ENCODE data around the gene ASIC5.

Gene ASIC5

GRCh38 chr4:155854582-155855226 lies 11.4 kb downstream of the ASIC5 start:
- H3K27me3 ChIP-seq = no peaks in the 10 kb centered on the region
- no peak for TF ChIP-seq Cebpa-rat (IDR thresholded peaks at IDR 0.05)
- no peak overlapping the region for H3K27ac ChIP-seq
- H3K4me2 ChIP-seq = no peak overlapping the region
- H3K36me3 ChIP-seq = no peaks in the 10 kb centered on the region
- no peaks in the 10 kb centered on the region for H3K9me3 ChIP-seq (replicated peaks in 1 of 11)
- H3K4me3 ChIP-seq = no peak overlapping the region
- no peaks in the 10 kb centered on the region for H4K20me1 ChIP-seq
- H3K9ac ChIP-seq = no peak overlapping the region
- H3K4me1 ChIP-seq = no peaks in the 10 kb centered on the region

- no peaks in the 10 kb centered on the region for H3K27me3 ChIP-seq
- H4K20me1 ChIP-seq = no peaks in the 10 kb centered on the region
- TF ChIP-seq Cebpa-rat (IDR thresholded peaks at IDR 0.05) = no peak
- no peak overlapping the region for H3K4me2 ChIP-seq
- H3K4me1 ChIP-seq = no peaks in the 10 kb centered on the region
- no peaks in the 10 kb centered on the region for H3K36me3 ChIP-seq
- no peak overlapping the region for H3K9ac ChIP-seq
- no peak overlapping the region for H3K4me3 ChIP-seq
- H3K9me3 ChIP-seq (replicated peaks in 1 of 11) = peaks cover 4 to 14% (median 10%) of the 10 kb centered on the region in 11 experiments; a peak in 14 of 22 replicates
- no peak overlapping the region for H3K27ac ChIP-seq
These were observed 12.9 kb downstream of the ASIC5 start for GRCh38 chr4:155853189-155853588.

DNA sequence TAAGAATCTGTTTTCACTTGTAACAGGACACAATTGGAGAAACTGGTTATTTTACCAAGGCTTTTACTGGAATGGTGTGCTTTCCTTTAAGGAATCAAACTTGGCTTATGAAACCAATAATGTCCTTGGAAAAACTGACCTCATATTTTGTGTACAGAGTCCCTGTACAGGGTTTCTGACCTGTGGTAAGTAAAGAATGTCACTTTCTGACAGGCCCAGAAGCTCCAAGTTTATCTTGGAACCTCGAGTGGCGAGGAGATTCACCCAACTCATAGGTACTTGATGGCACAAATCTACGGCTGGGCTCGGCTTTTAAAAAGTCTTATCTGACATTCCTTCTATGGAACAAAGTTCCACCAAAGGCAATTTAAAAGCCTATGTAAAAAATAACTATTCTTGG lies 17.0 kb downstream of the ASIC5 start:
- no peaks in the 10 kb centered on the region for H3K4me1 ChIP-seq
- H3K27ac ChIP-seq = no peak overlapping the region
- TF ChIP-seq Cebpa-rat (IDR thresholded peaks at IDR 0.05) = no peak
- no peaks in the 10 kb centered on the region for H4K20me1 ChIP-seq
- H3K4me3 ChIP-seq = no peak overlapping the region
- H3K4me2 ChIP-seq = no peak overlapping the region
- no peaks in the 10 kb centered on the region for H3K36me3 ChIP-seq
- peaks cover 17 to 30% (median 26%) of the 10 kb centered on the region in 11 experiments for H3K9me3 ChIP-seq (replicated peaks in 1 of 11)
- H3K27me3 ChIP-seq = no peaks in the 10 kb centered on the region
- no peak overlapping the region for H3K9ac ChIP-seq

- no peak for TF ChIP-seq Cebpa-rat (IDR thresholded peaks at IDR 0.05)
- Histone ChIP-seq H3K4me3 (no peak overlapping the region), H3K27ac (no peak overlapping the region)
These were observed 19.1 kb downstream of the ASIC5 start for GRCh38 chr4:155846929-155847328.

DNA sequence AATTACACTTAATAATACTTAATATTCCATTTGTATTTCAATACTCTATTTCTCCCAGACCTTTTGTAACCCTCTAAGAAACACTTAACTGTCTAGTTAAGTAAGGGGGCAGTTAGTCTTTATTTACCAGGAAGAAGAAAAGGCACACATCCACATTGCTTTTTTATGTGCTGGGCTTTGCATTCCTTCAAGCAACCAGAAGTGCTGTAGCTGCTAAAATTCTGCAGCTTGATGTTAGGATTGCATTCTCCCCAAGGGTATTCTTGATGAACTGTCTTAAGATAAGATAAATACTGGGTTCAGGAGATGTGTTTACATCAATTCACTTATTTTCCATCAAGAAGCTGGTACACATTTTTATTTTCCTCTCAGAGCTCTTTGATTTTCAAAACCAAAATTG lies 24.0 kb downstream of the ASIC5 start:
- no peak for TF ChIP-seq Cebpa-rat (IDR thresholded peaks at IDR 0.05)
- Histone ChIP-seq H3K27me3 (no peaks in the 10 kb centered on the region), H3K9me3 (replicated peaks in 1 of 11) (peaks cover under 1 to 9% (median 5%) of the 10 kb centered on the region in 11 experiments), H4K20me1 (no peaks in the 10 kb centered on the region), H3K27ac (no peak overlapping the region), H3K9ac (no peak overlapping the region), H3K4me3 (no peak overlapping the region), H3K36me3 (no peaks in the 10 kb centered on the region), H3K4me1 (peaks cover 0 to 8% (median 0%) of the 10 kb centered on the region in 10 experiments; a peak in 3 of 20 replicates), H3K4me2 (no peak overlapping the region)

More at GRCh38 chr4:155846929-155847328, 19.1 kb downstream of the ASIC5 start:
- no peak overlapping the region for H3K9ac ChIP-seq
- H3K4me2 ChIP-seq = no peak overlapping the region
- H3K9me3 ChIP-seq (replicated peaks in 1 of 11) = peaks cover 17 to 30% (median 26%) of the 10 kb centered on the region in 11 experiments
- peaks cover 0 to 8% (median 0%) of the 10 kb centered on the region in 10 experiments; a peak in 2 of 20 replicates for H3K4me1 ChIP-seq
- H4K20me1 ChIP-seq = no peaks in the 10 kb centered on the region
- no peaks in the 10 kb centered on the region for H3K36me3 ChIP-seq
- H3K27me3 ChIP-seq = no peaks in the 10 kb centered on the region

- Histone ChIP-seq H3K4me2 (no peak overlapping the region), H3K4me1 (no peaks in the 10 kb centered on the region; a peak in 1 of 20 replicates), H3K27ac (no peak overlapping the region), H4K20me1 (no peaks in the 10 kb centered on the region), H3K27me3 (no peaks in the 10 kb centered on the region), H3K36me3 (no peaks in the 10 kb centered on the region), H3K4me3 (no peak overlapping the region), H3K9me3 (replicated peaks in 1 of 11) (no peaks in the 10 kb centered on the region), H3K9ac (no peak overlapping the region)
- TF ChIP-seq Cebpa-rat (IDR thresholded peaks at IDR 0.05) = no peak
These were observed 28.8 kb downstream of the ASIC5 start for GRCh38 chr4:155837203-155837796.

DNA sequence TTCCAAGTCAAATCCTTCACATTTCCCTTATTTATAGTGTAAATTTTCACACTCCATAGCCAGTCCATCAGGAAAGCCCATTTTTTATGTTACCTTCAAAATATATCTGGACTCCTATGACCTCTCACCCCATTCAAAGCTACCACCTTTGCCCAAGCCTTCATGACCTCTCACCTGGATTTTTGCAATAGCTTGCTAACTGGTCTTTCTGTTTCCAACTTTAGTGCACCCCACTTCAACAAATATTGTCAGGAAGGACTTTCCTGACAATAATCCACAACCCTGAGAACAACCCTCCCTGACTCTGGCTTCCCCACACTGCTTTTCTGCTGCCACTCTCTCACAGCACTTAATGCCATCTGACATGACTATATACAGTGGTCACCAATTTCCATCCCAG lies 33.4 kb downstream of the ASIC5 start:
- no peak for TF ChIP-seq Cebpa-rat (IDR thresholded peaks at IDR 0.05)
- Histone ChIP-seq H3K36me3 (no peaks in the 10 kb centered on the region), H3K9ac (no peak overlapping the region), H3K4me2 (no peak overlapping the region), H3K4me3 (no peak overlapping the region), H3K27me3 (no peaks in the 10 kb centered on the region), H3K27ac (no peak overlapping the region), H3K4me1 (no peaks in the 10 kb centered on the region), H4K20me1 (no peaks in the 10 kb centered on the region), H3K9me3 (replicated peaks in 1 of 11) (no peaks in the 10 kb centered on the region)

DNA sequence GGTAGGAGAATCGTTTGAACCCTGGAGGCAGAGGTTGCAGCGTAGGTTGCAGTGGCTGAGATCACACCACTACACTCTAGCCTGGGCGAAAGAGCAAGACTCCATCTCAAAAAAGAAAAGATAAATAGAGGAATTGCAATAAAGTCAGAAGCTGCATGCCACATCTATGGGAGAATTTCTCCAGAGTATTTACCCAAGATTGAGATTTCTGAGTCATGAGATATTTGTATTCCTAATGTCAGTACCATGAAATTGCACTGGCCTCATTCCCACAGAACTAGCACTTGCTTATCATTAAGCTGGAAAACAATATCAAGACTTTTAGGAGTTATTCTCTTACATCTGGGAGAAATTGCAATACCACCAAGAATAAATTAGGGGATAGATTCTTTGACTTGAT lies 37.4 kb downstream of the ASIC5 start:
- H3K9me3 ChIP-seq (replicated peaks in 1 of 11) = no peaks in the 10 kb centered on the region
- TF ChIP-seq Cebpa-rat (IDR thresholded peaks at IDR 0.05) = no peak
- H3K4me2 ChIP-seq = no peak overlapping the region
- no peak overlapping the region for H3K27ac ChIP-seq
- H3K4me1 ChIP-seq = no peaks in the 10 kb centered on the region
- no peaks in the 10 kb centered on the region for H3K36me3 ChIP-seq
- no peaks in the 10 kb centered on the region for H4K20me1 ChIP-seq
- H3K27me3 ChIP-seq = no peaks in the 10 kb centered on the region
- no peak overlapping the region for H3K9ac ChIP-seq
- no peak overlapping the region for H3K4me3 ChIP-seq

- Histone ChIP-seq H3K9ac (no peak overlapping the region), H3K4me2 (no peak overlapping the region), H3K27me3 (no peaks in the 10 kb centered on the region), H3K4me3 (no peak overlapping the region), H3K36me3 (no peaks in the 10 kb centered on the region), H3K9me3 (replicated peaks in 1 of 11) (no peaks in the 10 kb centered on the region), H3K27ac (no peak overlapping the region), H3K4me1 (no peaks in the 10 kb centered on the region), H4K20me1 (no peaks in the 10 kb centered on the region)
- TF ChIP-seq Cebpa-rat (IDR thresholded peaks at IDR 0.05) = no peak
These were observed 43.5 kb downstream of the ASIC5 start for GRCh38 chr4:155822572-155822971.

DNA sequence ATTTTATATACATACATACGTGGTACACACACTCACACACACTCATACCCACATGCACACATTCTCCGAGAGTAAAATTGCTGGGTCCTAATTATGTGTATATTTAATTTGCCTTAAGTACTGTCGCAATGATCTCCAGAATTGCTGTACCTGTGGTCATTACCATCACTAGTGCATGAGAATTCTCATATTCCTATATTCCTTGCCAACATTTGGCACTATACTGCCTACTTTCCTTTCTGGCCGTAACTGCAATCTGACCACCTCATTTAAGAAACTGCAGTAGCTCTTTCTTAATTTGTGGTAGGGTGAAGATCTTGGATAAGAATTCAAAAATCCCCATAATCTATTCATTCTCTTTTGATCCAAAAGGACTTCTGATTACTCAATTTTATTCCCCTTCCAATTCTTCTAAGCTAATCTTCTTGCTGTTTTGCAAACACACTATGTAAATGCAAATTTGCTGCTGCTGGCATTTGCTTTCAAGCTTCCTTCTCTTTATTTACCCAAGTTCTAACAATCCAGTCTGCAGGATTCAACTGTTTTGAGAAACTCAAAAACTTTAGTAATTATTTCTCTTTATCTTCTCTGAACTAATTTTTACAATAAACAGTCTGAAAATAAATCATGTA lies 45.1 kb downstream of the ASIC5 start:
- Histone ChIP-seq H3K9ac (no peak overlapping the region), H3K9me3 (replicated peaks in 1 of 11) (no peaks in the 10 kb centered on the region), H3K36me3 (no peaks in the 10 kb centered on the region), H3K4me2 (no peak overlapping the region), H3K27me3 (no peaks in the 10 kb centered on the region), H3K4me1 (no peaks in the 10 kb centered on the region), H3K4me3 (no peak overlapping the region), H4K20me1 (no peaks in the 10 kb centered on the region), H3K27ac (no peak overlapping the region)
- TF ChIP-seq Cebpa-rat (IDR thresholded peaks at IDR 0.05) = no peak
